DND-41 (cell line): Measurements from ENCODE around the gene SP7.
"Not testable (repeated sequence)": the region's sequence is repeated elsewhere in the genome, so short reads cannot be mapped to it uniquely, and the experiment has no call there.

Experiments used
- ATAC-seq: fragments of 200-7000 bp; cut with Tn5 transposase; 3 replicates; pipeline ENCODE4 v1.9.1; 2021; ENCODE audit warnings: low read depth; ENCODE audit not compliant: insufficient read depth
- DNase-seq: peaks from one replicate; pipeline ENCODE4 v3.0.0-alpha.2; 2020
- H2AFZ ChIP-seq: 2 replicates; pipeline ENCODE4 v1.6.0; 2012; ENCODE audit warnings: low read depth, low read length
- H3K27ac ChIP-seq: 2 replicates; pipeline ENCODE4 v1.5.1; 2012; ENCODE audit warnings: low read length, inconsistent platforms
- H3K27me3 ChIP-seq: fragments of 200-600 bp; sonication (generic); 2 replicates; pipeline ENCODE4 v1.6.0; 2012; ENCODE audit warnings: low read length, mild to moderate bottlenecking, inconsistent platforms; ENCODE audit not compliant: insufficient read depth, poor library complexity
- H3K36me3 ChIP-seq: 2 replicates; pipeline ENCODE4 v1.5.1; 2012; ENCODE audit warnings: low read length, inconsistent platforms; ENCODE audit not compliant: insufficient read depth
- H3K4me1 ChIP-seq: 2 replicates; pipeline ENCODE4 v1.5.1; 2012; ENCODE audit warnings: mild to moderate bottlenecking, low read length; ENCODE audit not compliant: insufficient read depth
- H3K4me2 ChIP-seq: 2 replicates; pipeline ENCODE4 v1.6.0; 2012; ENCODE audit warnings: mild to moderate bottlenecking, moderate library complexity, low read length, inconsistent platforms; ENCODE audit not compliant: insufficient read depth
- H3K4me3 ChIP-seq, 2 experiments: fragments of 200-600 bp in 1 of 2; shearing (Covaris generic) in 1 of 2; 2 replicates each; pipeline ENCODE4 v1.5.1; 2012 to 2016; ENCODE audit warnings: inconsistent platforms in 2 of 2, low read length in 2 of 2, mild to moderate bottlenecking in 2 of 2, low read depth in 1 of 2, moderate library complexity in 1 of 2
- H3K79me2 ChIP-seq: 2 replicates; pipeline ENCODE4 v1.6.0; 2012; ENCODE audit warnings: low read length, inconsistent platforms; ENCODE audit not compliant: insufficient read depth
- H3K9ac ChIP-seq: 2 replicates; pipeline ENCODE4 v1.6.0; 2012; ENCODE audit warnings: low read depth, mild to moderate bottlenecking, inconsistent platforms, low read length, moderate library complexity
- H3K9me3 ChIP-seq: 2 replicates; pipeline ENCODE4 v1.5.1; 2012; ENCODE audit warnings: low read length, moderate library complexity, mild to moderate bottlenecking, inconsistent platforms; ENCODE audit not compliant: insufficient read depth, severe bottlenecking
- H4K20me1 ChIP-seq: 2 replicates; pipeline ENCODE4 v1.6.0; 2012; ENCODE audit warnings: low read length; ENCODE audit not compliant: insufficient read depth
- CTCF ChIP-seq: IDR thresholded peaks from 2 replicates; pipeline ENCODE4 v1.5.1; 2012; ENCODE audit warnings: borderline replicate concordance, low read length, moderate library complexity, mild to moderate bottlenecking; ENCODE audit not compliant: poor library complexity, severe bottlenecking; ENCODE audit errors: extremely low read depth
- EZH2 ChIP-seq: IDR thresholded peaks from 3 replicates; pipeline ENCODE4 v1.6.1; 2012; ENCODE audit warnings: borderline replicate concordance, low read depth, mild to moderate bottlenecking, moderate library complexity, low read length, inconsistent platforms; ENCODE audit not compliant: severe bottlenecking

The SP7 gene

GRCh38 chr12:53365245-53365904 is 29.2 kb upstream of the SP7 start:
- ATAC-seq, result no peak
- no peak overlapping the region for H3K27ac ChIP-seq

GRCh38 chr12:53361638-53362037 is 25.5 kb upstream of the SP7 start:
- H3K4me1 ChIP-seq, DNase-seq, H3K27me3 ChIP-seq, H3K4me3 ChIP-seq, ATAC-seq, H4K20me1 ChIP-seq, H2AFZ ChIP-seq, H3K4me2 ChIP-seq, H3K27ac ChIP-seq, H3K9ac ChIP-seq, H3K79me2 ChIP-seq, H3K9me3 ChIP-seq, H3K36me3 ChIP-seq: not testable (repeated sequence)

More at GRCh38 chr12:53365245-53365904, 29.2 kb upstream of the SP7 start:
- Histone ChIP-seq H3K9me3 (no peaks in the 10 kb centered on the region), H3K27me3 (no peaks in the 10 kb centered on the region), H3K9ac (no peak overlapping the region), H3K4me3 (no peak overlapping the region), H3K79me2 (no peaks in the 10 kb centered on the region), H3K4me2 (no peak overlapping the region), H4K20me1 (no peaks in the 10 kb centered on the region), H3K4me1 (peaks cover 4% of the 10 kb centered on the region), H2AFZ (peak overlapping the region; percentile 14; the same call in 1 of the 2 replicates), H3K36me3 (no peaks in the 10 kb centered on the region)
- DNase-seq, result no peak
- TF ChIP-seq CTCF (no peak), EZH2 (no peak)

GRCh38 chr12:53358836-53359419 is 22.8 kb upstream of the SP7 start:
- Histone ChIP-seq H2AFZ (no peak overlapping the region), H3K4me3 (no peak overlapping the region), H3K9ac (no peak overlapping the region), H3K27me3 (no peaks in the 10 kb centered on the region), H3K36me3 (no peaks in the 10 kb centered on the region), H3K9me3 (no peaks in the 10 kb centered on the region), H3K27ac (no peak overlapping the region), H3K4me1 (no peaks in the 10 kb centered on the region), H3K4me2 (no peak overlapping the region), H3K79me2 (no peaks in the 10 kb centered on the region), H4K20me1 (no peaks in the 10 kb centered on the region)
- ATAC-seq (no peak), DNase-seq (no peak)
- TF ChIP-seq EZH2, result no peak
- TF ChIP-seq CTCF, result no peak

- Histone ChIP-seq H3K4me3 (no peak overlapping the region), H4K20me1 (no peaks in the 10 kb centered on the region), H3K36me3 (no peaks in the 10 kb centered on the region), H3K79me2 (no peaks in the 10 kb centered on the region), H3K27ac (no peak overlapping the region), H3K27me3 (no peaks in the 10 kb centered on the region), H2AFZ (no peak overlapping the region), H3K9ac (no peak overlapping the region), H3K4me2 (no peak overlapping the region), H3K4me1 (0 out of 2 replicates have a peak, but pooled peaks cover 3% of the 10 kb centered on the region), H3K9me3 (no peaks in the 10 kb centered on the region)
- DNase-seq (no peak), ATAC-seq (no peak)
- TF ChIP-seq CTCF, result no peak
- TF ChIP-seq EZH2, result no peak
These were observed 19.0 kb upstream of the SP7 start for GRCh38 chr12:53355121-53355520.
